Fibroblast of villous mesenchyme (primary cell): ENCODE measurements around the gene MASP2. TPM values are rescaled to one million over a fixed set of nuclear protein-coding genes. Genes with fewer than 3 reads are reported as not detected.

Experiments
- DNase-seq: peaks from one replicate; pipeline ENCODE4 v3.0.0-alpha.2; 2010; ENCODE audit warnings: low read depth
- H3K4me3 ChIP-seq: 2 replicates; pipeline ENCODE4 v1.5.1; 2011; ENCODE audit warnings: low read depth, mild to moderate bottlenecking, low read length
- total RNA-seq: library from RNA; depleted of rRNA; stranded (reverse); fragments of >200 nt; gene quantifications from 2 replicates; pipeline ENCODE4 v1.2.3, GENCODE V29; 2012
- TF ChIP-seq, protein P1 (sequence below): IDR thresholded peaks from 2 replicates; pipeline ENCODE4 v1.5.1; 2012; ENCODE audit warnings: low read depth, mild to moderate bottlenecking, low read length; ENCODE audit not compliant: insufficient read depth

The MASP2 gene
- total RNA-seq, 1 donor: not detected

DNA sequence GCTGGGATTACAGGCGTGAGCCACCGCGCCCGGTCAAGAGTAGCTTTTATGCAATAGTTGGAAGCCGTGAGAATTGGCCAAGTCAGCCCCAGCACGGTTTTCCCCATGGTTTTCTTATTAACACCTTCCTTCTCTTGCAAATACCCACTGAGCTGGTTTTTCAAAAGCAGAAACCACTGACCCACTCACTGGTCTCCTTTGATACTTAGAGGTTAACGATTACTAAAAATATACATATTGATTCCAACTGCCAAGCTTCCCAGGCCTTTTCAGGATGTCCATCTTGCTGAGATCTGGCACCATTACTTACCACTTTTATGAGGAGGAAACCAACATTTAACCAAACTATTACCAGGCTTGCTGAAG lies 60.5 kb downstream of the MASP2 start:
- H3K4me3 ChIP-seq: no peak overlapping the region
- TF ChIP-seq, protein P1, sequence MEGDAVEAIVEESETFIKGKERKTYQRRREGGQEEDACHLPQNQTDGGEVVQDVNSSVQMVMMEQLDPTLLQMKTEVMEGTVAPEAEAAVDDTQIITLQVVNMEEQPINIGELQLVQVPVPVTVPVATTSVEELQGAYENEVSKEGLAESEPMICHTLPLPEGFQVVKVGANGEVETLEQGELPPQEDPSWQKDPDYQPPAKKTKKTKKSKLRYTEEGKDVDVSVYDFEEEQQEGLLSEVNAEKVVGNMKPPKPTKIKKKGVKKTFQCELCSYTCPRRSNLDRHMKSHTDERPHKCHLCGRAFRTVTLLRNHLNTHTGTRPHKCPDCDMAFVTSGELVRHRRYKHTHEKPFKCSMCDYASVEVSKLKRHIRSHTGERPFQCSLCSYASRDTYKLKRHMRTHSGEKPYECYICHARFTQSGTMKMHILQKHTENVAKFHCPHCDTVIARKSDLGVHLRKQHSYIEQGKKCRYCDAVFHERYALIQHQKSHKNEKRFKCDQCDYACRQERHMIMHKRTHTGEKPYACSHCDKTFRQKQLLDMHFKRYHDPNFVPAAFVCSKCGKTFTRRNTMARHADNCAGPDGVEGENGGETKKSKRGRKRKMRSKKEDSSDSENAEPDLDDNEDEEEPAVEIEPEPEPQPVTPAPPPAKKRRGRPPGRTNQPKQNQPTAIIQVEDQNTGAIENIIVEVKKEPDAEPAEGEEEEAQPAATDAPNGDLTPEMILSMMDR: no peak
- DNase-seq: no peak

- TF ChIP-seq, protein P1: no peak
- no peak for DNase-seq
- H3K4me3 ChIP-seq: no peak overlapping the region
Observed at GRCh38 chr1:10980841-10981727, 66.0 kb downstream of the MASP2 start.

DNA sequence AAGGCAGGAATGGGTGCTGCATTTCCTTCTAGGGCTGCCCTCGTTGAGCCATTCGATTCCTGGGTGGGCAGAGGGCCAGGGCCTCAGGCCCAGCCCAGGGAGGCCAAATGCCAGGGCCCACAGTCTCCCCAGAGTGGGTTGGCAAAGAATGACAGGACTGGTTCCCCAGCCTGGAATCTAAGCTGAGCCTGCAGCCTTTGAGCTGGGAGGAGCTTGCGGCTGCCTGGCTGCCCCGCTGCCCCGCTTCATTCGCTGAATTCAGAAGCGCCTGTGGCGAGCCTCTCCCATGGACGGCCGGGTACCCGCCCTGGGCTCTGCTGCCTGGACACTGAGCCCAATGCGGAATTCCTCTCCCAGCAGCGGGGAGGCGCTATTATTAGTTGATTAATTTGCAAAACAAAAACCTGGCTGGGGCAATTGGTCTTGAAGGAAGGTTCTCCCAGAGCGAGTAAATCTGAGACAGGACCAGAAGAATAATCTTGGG lies 66.9 kb downstream of the MASP2 start:
- TF ChIP-seq, protein P1: no peak
- H3K4me3 ChIP-seq: no peak overlapping the region
- DNase-seq: peak; percentile 55

DNA sequence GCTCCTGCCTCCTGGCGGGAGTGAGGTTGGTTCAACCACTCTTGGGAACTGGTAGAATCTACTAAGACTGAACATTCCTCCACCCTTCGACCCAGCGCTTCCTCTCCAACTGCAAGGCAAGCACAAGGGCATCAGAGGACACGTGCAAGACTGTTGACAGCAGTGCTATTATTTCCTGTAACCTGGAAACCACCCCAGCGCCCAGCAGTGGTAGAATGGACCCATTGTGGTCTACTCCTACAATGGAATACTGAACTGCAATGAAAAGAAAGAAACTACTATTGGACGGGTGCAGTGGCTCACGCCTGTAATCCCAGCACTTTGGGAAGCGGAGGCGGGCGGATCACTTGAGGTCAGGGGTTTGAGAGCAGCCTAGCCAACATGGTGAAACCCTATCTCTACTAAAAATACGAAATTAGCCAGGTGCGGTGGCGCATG lies 67.5 kb downstream of the MASP2 start:
- DNase-seq: no peak

DNA sequence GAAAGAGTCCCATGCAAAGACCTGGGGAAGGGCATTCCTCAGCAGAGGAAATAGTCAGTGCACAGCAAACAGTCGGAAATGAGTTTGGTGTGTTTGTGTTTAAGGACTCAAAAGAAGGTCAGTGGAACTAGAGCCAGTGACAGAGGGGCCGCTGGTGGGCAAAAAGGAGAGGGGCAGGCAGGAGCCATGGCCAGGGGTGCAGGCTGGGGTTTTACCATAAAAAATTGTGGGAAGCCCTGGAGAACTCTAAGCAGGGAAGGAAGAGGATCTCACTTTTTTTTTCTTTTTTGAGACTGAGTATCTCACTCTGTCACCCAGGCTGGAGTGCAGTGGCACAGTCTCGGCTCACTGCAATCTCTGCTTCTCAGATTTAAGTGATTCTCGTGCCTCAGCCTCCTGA lies 68.3 kb downstream of the MASP2 start:
- TF ChIP-seq, protein P1: no peak
- no peak overlapping the region for H3K4me3 ChIP-seq
- DNase-seq: no peak

More for the DNA sequence above, 67.5 kb downstream of the MASP2 start:
- H3K4me3 ChIP-seq: no peak overlapping the region
- TF ChIP-seq, protein P1: no peak

Other genes with a start within 250 kb of the MASP2 start
- gene TARDBP, start 34.6 kb downstream of the MASP2 start, total RNA-seq: 92.8 and 108 TPM in 2 replicates
- gene SRM, start 12.8 kb upstream of the MASP2 start, total RNA-seq: 24.6 and 25.4 TPM in 2 replicates
- gene EXOSC10, start 52.6 kb upstream of the MASP2 start, total RNA-seq: 48.0 and 60.5 TPM in 2 replicates
- gene ANGPTL7, start 142.1 kb upstream of the MASP2 start, total RNA-seq: not detected in 2 replicates
- 41.6 and 47.5 TPM in 2 replicates for gene MTOR, start 215.3 kb upstream of the MASP2 start, total RNA-seq
- 9.0 and 9.5 TPM in 2 replicates for gene UBIAD1, start 226.0 kb upstream of the MASP2 start, total RNA-seq